Esophagus muscularis mucosa (tissue), 3 donors: ENCODE data around the gene MAP4K1.
A peak's percentile ranks its signal among the peaks of the same experiment; 100 is the strongest.

ENCODE experiments used
- CTCF ChIP-seq, 3 experiments: fragments of 200-600 bp in 2 of 3; fragments of 450-650 bp in 1 of 3; sonication (generic) in 2 of 3; IDR thresholded peaks; one replicate each; pipeline ENCODE4 v1.5.1; 2017 to 2019; ENCODE audit warnings: antibody characterized with exemption in 3 of 3, mild to moderate bottlenecking in 2 of 3, moderate library complexity in 1 of 3
- POLR2A ChIP-seq: fragments of 450-650 bp; IDR thresholded peaks from one replicate; pipeline ENCODE4 v1.6.1; 2017; ENCODE audit warnings: antibody characterized with exemption, moderate library complexity, mild to moderate bottlenecking, low read depth

GRCh38 chr19:38634757-38635482 is 17.2 kb upstream of the MAP4K1 start:
- TF ChIP-seq CTCF (IDR thresholded peaks at IDR 0.05) (peak in 2 of 3 experiments; percentile 94), POLR2A (no peak)
